ENCODE measurements around the gene TMCC3. TPM values are rescaled to one million over a fixed set of nuclear protein-coding genes. Genes with fewer than 3 reads are reported as not detected.
"Not testable (repeated sequence)": the region's sequence is repeated elsewhere in the genome, so short reads cannot be mapped to it uniquely, and the experiment has no call there.

TMCC3 gene
- total and polyA plus RNA-seq, 7 donors, result 10.6 to 61.6 (median 21.2) TPM

DNA sequence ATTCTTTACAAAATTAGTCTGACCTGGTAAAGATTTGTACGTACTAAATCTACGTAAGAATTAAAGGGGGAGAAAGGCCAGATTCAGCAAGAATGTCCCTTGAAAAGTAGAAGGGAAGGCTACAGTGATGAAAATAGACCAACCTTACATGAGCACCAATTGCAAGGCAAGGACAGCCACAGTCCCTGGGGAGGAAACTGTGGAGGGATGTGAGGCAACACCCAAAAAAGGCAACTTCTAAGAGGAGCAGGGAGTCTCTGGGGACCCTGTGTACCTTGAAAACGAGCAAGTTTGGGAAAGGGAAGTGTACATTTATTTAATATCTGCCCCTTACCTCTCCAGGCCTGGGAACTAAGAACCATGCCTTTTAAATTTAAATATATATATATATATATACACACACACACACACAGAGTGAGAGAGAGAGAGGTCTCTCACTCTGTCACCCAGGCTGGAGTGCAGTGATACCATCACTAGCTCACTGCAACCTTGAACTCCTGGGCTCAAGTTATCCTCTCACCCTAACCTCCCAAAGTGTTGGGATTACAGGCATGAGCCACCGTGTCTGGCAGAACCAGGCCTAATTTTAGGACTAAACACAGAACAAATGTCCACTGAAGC, 56.4 kb downstream of the TMCC3 start:
- Histone ChIP-seq H3K4me3 (no peak overlapping the region), H3K4me1 (peaks cover 42% of the 10 kb centered on the region)
- 42 to 53% (median 47%) methylated on average over 4 of the region's 4 CpGs for WGBS, 3 donors

DNA sequence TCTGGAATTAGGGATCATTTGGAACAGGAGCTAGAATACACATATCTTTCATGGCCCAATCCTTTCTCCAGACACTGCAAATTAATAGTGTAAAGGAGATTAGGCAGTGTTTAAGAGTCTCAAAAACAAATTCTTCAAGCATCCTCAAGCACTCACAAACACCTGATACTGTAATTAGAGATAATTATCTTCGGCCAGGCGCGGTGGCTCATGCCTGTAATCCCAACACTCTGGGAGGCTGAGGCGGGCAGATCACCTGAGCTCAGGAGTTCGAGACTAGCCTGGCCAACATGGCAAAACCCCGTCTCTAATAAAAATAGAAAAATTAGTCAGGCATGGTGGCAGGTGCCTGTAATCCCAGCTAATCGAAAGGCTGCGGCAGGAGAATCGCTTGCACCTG, 57.6 kb downstream of the TMCC3 start:
- H3K27me3 ChIP-seq (ENCODE audit: insufficient read depth in 3 of 3, low read length in 2 of 3); H3K9me3 ChIP-seq; H3K4me3 ChIP-seq; ATAC-seq; DNase-seq; H3K36me3 ChIP-seq (ENCODE audit: insufficient read depth in 1 of 2, low read depth in 1 of 2); intact Hi-C loops (cut with DNase I); H3K27ac ChIP-seq: not testable (repeated sequence)
- peaks cover 37% of the 10 kb centered on the region for H3K4me1 ChIP-seq
- WGBS, 3 donors, result 60 to 76% (median 70%) methylated on average over 9 of the region's 9 CpGs

More for the DNA sequence above, 56.4 kb downstream of the TMCC3 start:
- intact Hi-C loops (cut with DNase I), result no loop called here
- H3K27me3 ChIP-seq (ENCODE audit: insufficient read depth in 3 of 3, low read length in 2 of 3), result no peaks in the 10 kb centered on the region
- no peak for ATAC-seq
- no peaks in the 10 kb centered on the region for H3K9me3 ChIP-seq
- H3K27ac ChIP-seq, result peak overlapping the region; percentile 0
- no peak for DNase-seq
- H3K36me3 ChIP-seq (ENCODE audit: insufficient read depth in 1 of 2, low read depth in 1 of 2), result no peaks in the 10 kb centered on the region
- TF ChIP-seq, protein P1, sequence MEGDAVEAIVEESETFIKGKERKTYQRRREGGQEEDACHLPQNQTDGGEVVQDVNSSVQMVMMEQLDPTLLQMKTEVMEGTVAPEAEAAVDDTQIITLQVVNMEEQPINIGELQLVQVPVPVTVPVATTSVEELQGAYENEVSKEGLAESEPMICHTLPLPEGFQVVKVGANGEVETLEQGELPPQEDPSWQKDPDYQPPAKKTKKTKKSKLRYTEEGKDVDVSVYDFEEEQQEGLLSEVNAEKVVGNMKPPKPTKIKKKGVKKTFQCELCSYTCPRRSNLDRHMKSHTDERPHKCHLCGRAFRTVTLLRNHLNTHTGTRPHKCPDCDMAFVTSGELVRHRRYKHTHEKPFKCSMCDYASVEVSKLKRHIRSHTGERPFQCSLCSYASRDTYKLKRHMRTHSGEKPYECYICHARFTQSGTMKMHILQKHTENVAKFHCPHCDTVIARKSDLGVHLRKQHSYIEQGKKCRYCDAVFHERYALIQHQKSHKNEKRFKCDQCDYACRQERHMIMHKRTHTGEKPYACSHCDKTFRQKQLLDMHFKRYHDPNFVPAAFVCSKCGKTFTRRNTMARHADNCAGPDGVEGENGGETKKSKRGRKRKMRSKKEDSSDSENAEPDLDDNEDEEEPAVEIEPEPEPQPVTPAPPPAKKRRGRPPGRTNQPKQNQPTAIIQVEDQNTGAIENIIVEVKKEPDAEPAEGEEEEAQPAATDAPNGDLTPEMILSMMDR (IDR thresholded peaks at IDR 0.05), result no peak

DNA sequence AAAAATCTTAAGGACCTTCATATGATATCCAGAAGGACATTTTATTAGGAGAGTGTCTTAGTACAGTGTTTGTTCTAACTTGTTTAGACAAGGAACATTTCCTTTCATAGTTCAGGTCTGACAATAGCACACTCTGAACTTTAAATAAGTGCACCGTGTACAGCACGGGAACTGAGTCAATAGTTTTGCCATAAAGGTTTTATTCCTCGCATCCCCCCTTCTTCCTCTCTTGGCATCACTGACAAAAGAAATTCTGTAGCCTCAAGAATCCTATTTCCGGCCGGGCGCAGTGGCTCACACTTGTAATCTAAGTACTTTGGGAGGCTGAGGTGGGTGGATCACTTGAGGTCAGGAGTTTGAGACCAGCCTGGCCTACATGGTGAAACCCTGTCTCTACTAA, 58.3 kb downstream of the TMCC3 start:
- ATAC-seq, result no peak
- Histone ChIP-seq H3K36me3 (ENCODE audit: insufficient read depth in 1 of 2, low read depth in 1 of 2) (no peaks in the 10 kb centered on the region), H3K4me1 (peaks cover 40% of the 10 kb centered on the region), H3K27me3 (ENCODE audit: insufficient read depth in 3 of 3, low read length in 2 of 3) (no peaks in the 10 kb centered on the region), H3K27ac (no peak overlapping the region), H3K4me3 (no peak overlapping the region), H3K9me3 (no peaks in the 10 kb centered on the region)
- DNase-seq, result no peak
- intact Hi-C loops (cut with DNase I), result no loop called here
- 59 to 73% (median 68%) methylated on average over 6 of the region's 6 CpGs for WGBS, 3 donors
- TF ChIP-seq, protein P1 (IDR thresholded peaks at IDR 0.05), result no peak

DNA sequence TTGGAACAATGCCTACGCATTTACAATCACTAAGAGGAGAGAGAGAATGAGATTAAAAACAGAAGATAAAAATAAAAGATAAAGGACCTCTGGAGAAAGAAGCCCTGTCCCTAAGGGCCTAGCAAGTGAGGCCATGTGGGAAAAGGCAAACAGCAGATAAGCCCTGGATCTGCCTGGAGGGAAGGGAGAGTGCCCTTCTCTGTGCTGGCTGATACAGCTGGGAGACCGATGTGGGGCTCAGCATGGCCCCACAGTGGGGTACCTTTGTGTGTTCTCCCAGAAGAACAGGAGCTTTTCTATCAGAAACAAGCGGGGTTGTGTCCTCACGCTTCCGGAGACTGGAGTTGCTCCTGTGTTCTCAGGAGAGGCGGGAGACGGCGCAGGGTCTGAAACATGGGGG, 59.9 kb downstream of the TMCC3 start:
- H3K9me3 ChIP-seq, result no peaks in the 10 kb centered on the region
- DNase-seq, result no peak
- 97 to 98% (median 97%) methylated on average over 8 of the region's 8 CpGs for WGBS, 3 donors
- H3K4me3 ChIP-seq, result no peak overlapping the region
- no peaks in the 10 kb centered on the region for H3K27me3 ChIP-seq (ENCODE audit: insufficient read depth in 3 of 3, low read length in 2 of 3)
- no peak for ATAC-seq
- H3K27ac ChIP-seq, result no peak overlapping the region
- H3K4me1 ChIP-seq, result peaks cover 43% of the 10 kb centered on the region
- intact Hi-C loops (cut with DNase I), result no loop called here
- H3K36me3 ChIP-seq (ENCODE audit: insufficient read depth in 1 of 2, low read depth in 1 of 2), result no peaks in the 10 kb centered on the region
- TF ChIP-seq, protein P1 (IDR thresholded peaks at IDR 0.05), result no peak

DNA sequence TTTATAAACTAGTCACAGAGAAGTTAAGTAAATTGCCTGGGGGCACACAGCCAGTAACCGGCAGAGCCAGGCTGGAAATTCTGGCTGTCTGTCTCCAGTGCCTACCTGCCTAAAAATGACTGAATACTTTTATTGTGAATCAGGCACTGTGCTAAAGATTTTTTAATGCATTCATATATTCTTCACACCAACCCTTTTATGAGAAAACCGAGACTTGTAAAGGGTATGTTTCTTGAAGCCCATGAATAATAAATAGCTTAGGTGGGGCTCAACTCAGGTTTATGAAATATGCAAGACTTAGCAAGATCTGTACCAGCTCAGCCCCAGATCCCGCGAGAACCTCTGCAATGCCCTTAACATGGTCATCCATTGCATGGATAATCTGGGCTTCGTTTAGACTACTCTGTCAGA, 60.8 kb downstream of the TMCC3 start:
- ATAC-seq (no peak), DNase-seq (no peak)
- TF ChIP-seq, protein P1 (IDR thresholded peaks at IDR 0.05), result no peak
- H3K4me1 ChIP-seq, result peaks cover 34% of the 10 kb centered on the region
- H3K36me3 ChIP-seq (ENCODE audit: insufficient read depth in 1 of 2, low read depth in 1 of 2), result no peaks in the 10 kb centered on the region
- H3K27ac ChIP-seq, result no peak overlapping the region
- no peaks in the 10 kb centered on the region for H3K9me3 ChIP-seq
- H3K4me3 ChIP-seq, result no peak overlapping the region
- no peaks in the 10 kb centered on the region for H3K27me3 ChIP-seq (ENCODE audit: insufficient read depth in 3 of 3, low read length in 2 of 3)
- 90 to 96% (median 92%) methylated on average over 5 of the region's 5 CpGs for WGBS, 3 donors
- intact Hi-C loops (cut with DNase I), result no loop called here
